DMS 273 (cell line): Measurements from ENCODE around the gene RBM12.

Source experiments
- DNase-seq: peaks from one replicate; lab custom pipeline; 2025; ENCODE audit not compliant: unreplicated experiment; lab: John Stamatoyannopoulos, UW

The RBM12 gene

GRCh38 chr20:35621560-35621946 is 43.1 kb downstream of the RBM12 start:
- DNase-seq, result peak; percentile 36

GRCh38 chr20:35620818-35621559 is 43.7 kb downstream of the RBM12 start:
- DNase-seq, result no peak

- peak; percentile 96 for DNase-seq
Measured at GRCh38 chr20:35619196-35620095, 45.3 kb downstream of the RBM12 start.

DNA sequence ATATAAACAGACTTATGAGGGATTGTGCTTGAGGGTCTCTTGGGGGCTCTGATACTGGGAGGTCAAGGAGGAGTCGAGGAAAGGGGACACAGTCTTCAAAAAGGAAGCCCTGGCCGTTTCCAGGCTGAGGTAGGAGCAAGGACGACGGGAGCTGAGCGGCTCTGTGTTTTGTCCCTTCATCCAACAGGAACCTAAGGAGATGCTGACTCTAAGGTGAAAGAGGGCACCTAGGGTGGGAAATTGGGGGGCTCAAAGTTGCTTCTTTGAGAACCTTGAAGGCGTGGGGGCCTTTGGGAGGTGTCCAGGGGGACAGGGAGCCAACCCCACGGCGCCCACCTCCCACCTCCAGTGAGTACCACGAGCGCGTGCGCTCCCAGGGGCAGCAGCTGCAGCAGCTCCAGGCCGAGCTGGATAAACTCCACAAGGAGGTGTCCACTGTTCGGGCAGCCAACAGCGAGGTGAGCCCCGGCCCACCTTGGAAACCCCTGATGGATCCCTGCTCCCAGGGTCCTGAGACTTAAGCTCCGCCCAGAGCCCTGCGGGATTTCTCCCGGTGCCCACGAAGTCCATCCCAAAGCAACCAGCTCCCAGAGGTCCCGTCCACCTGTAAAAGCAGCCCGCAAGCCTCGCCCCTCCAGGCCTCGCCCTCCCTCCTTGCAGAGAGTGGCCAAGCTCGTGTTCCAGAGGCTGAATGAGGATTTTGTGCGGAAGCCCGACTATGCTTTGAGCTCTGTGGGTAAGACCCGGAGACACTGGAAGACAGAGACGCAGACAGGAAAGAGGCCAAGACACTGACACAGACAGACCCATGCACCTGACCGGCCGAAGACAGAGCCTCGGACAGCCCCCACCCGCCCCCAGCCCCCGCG is 46.2 kb downstream of the RBM12 start:
- peak; percentile 59 for DNase-seq

DNA sequence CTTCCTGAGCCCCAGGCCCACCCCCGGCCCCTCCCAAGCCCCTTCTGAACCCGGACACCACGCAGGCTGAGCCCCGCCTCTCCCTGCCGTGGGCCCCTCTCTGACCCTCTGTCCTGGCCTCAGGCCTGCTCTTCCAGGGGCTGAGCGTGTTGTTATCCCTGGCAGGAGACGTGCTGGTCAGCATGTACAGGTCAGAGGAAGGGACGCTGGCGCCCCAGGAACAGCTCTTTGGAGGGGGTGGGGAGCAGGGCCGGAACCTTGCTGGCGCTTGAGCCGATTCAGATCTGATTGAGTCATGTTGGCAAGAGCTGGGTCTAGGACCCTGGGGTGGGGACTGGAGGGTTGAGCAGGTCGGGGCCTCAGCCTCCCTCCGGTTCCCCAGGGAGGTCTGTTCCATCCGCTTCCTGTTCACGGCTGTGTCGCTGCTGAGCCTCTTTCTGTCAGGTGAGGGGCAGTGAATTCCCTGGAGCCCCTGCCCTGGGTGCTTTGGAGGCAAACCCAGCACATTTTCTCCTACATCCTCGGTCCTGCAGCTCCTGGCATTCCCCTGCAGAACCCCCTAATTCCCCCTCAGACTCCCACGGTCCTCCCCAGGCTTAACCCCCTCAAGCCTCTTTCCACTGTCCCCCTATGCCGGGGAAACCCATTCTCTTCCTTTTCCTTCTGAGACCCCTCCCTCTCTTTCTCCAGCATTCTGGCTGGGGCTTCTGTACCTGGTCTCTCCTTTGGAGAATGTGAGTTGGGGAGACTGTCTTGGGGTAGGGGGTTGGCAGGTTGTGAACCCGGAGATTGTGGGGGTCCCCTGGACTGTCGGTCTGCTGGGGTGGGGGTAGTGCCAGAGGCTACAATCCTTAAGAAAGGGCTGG is 47.1 kb downstream of the RBM12 start:
- peak; percentile 68 for DNase-seq

- DNase-seq, result peak; percentile 92
Measured at GRCh38 chr20:35616465-35617396, 48.0 kb downstream of the RBM12 start.

GRCh38 chr20:35615667-35616464 is 48.8 kb downstream of the RBM12 start, which contains the start of gene SPAG4:
Gene SPAG4 (plus strand): TSS chr20:35615829. CDS start chr20:35616004, 175 bp downstream.
- DNase-seq, result peak; percentile 100

GRCh38 chr20:35611482-35611881 is 53.2 kb downstream of the RBM12 start:
- no peak for DNase-seq

GRCh38 chr20:35610833-35611427 is 53.8 kb downstream of the RBM12 start:
- no peak for DNase-seq

DNA sequence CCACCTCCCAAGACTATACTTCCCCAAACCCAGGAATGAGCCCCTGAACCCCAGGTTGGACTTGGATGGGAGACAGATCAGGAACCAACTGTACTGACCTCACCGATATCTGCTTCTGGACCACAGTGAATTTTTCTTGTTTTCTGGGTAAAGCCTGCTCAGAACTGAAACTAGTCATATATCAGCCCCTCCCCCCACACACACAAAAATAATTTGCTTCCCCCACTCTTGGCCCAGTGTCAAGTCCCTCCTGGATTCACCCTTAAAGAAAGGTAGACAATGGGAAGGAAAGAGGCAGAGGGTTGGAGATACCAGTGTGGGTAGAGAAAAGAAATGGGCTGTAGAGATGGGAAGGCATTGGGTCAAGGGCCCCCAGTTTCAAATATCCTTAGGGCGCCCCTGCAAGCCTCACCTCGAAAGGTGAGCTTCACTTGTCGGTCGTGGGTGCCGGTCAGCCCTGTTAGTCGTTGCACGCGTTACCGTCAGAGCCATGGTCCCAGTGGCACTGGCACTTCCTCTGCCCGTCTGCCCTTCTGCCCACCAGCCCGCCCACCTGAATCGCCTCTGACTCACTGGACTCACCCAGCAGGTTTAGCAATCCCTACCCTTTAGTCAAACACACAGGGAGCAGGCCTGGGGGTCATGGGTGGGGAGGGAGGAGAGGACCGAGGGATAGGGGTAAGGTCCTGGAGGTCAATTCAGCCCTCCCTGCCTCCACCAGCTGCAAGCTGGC is 57.5 kb downstream of the RBM12 start:
- DNase-seq, result no peak

GRCh38 chr20:35606127-35606526 is 58.6 kb downstream of the RBM12 start:
- DNase-seq, result no peak

DNA sequence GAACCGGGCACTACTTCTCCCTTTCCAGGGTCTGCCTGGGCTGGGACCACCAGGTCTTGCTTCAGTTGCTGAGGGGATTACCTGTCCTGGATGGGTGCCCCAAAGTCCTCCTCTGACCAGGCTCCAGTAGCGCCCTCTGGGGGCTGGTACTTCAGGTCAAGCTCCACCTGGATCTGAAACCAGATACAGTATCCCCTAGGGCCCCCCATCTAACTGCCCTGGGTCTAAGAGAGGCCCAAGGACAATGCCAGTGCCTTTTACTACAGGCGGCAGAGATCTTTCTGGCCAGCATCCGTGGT is 60.3 kb downstream of the RBM12 start:
- DNase-seq, result peak; percentile 32

GRCh38 chr20:35603695-35604448 is 60.8 kb downstream of the RBM12 start:
- DNase-seq, result no peak

DNA sequence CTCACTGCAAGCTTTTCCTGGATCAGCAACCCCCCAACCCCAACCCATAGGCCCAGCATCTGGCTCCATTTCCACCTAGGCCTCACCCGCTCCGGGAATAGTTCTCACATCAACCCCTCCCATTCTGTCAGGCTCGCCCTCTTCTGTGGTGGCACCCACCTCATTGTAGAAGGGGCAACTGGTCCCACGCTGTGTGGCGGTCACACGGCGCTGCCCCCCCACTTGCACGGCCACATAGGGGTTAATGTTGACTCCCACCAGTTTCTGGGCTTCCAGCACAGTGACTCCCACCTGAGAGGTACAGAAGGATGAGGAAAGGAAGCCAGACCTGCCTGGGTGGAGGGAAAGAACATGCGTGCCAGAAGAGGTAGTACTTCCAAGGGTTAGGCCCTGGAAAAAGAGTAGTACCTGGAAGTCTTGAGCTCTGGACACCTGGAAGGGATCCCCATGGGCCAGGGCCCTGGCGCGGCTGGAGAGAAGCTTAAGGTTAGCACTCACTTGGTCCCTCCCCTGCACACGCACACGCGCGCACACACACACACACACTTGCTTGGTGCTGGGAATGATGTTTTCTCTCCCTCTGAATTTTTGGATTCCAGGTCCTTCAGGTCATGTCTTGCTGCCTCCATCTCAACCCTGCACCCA is 61.7 kb downstream of the RBM12 start:
- no peak for DNase-seq

DNA sequence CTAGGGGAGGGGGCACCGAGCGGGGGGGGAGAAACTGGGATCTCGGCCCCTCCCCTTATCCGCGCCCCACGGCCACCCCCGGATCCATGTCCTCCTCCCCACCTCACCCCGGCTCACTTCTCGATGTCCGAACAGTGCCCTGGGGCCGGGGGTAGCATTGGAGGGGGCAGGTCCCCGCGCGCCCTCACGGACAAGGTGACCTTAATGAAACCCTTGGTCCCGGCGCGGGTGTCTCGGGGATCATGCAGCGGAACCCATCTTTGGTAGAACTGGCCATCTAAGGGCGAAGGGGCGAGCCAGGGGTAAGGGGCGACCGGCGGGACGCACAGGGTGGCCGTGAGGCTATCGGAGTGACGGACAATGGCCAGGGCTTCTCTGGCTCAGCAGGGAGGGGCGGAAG is 62.7 kb downstream of the RBM12 start:
- DNase-seq, result no peak
